GM12878 (cell line): ENCODE data around the gene MORN2.

ENCODE experiments used
- CHD4 ChIP-seq: fragments of 200-600 bp; sonication (generic); IDR thresholded peaks from 2 replicates; pipeline ENCODE4 v1.6.1; 2016; ENCODE audit warnings: mild to moderate bottlenecking
- CTCF ChIP-seq, 3 experiments: IDR thresholded peaks in 2 of 3; conservative IDR thresholded peaks in 1 of 3; 2 replicates each; pipeline ENCODE4 v1.5.1; 2011; ENCODE audit warnings: low read depth in 3 of 3, low read length in 3 of 3, mild to moderate bottlenecking in 3 of 3, control low read depth in 2 of 3, moderate library complexity in 2 of 3, inconsistent platforms in 1 of 3, mixed read lengths in 1 of 3; ENCODE audit not compliant: control insufficient read depth in 2 of 3, insufficient read depth in 1 of 3; ENCODE audit errors: extremely low read depth in 1 of 3
- FOXM1 ChIP-seq: IDR thresholded peaks from 2 replicates; pipeline ENCODE4 v1.6.1; 2012; ENCODE audit warnings: low read depth, mild to moderate bottlenecking, inconsistent platforms, low read length, moderate library complexity
- JUND ChIP-seq: IDR thresholded peaks from 2 replicates; pipeline ENCODE4 v1.6.1; 2012; ENCODE audit warnings: low read depth, mild to moderate bottlenecking, low read length, improper control_type of control experiment, moderate library complexity
- MTA2 ChIP-seq: fragments of 450-650 bp; IDR thresholded peaks from 2 replicates; pipeline ENCODE4 v1.6.1; 2016; ENCODE audit warnings: low read depth, mild to moderate bottlenecking, moderate library complexity
- POLR2AphosphoS2 ChIP-seq: IDR thresholded peaks from 2 replicates; pipeline ENCODE4 v1.6.1; 2011; ENCODE audit warnings: low read depth, mild to moderate bottlenecking, low read length, improper control_type of control experiment, moderate library complexity
- POLR2AphosphoS5 ChIP-seq: IDR thresholded peaks from 2 replicates; pipeline ENCODE4 v1.6.1; 2011; ENCODE audit warnings: mild to moderate bottlenecking, low read length, inconsistent platforms
- POU2F2 ChIP-seq: IDR thresholded peaks from 3 replicates; pipeline ENCODE4 v1.6.1; 2011; ENCODE audit warnings: low read depth, mild to moderate bottlenecking, low read length, borderline replicate concordance
- SRF ChIP-seq, 2 experiments: IDR thresholded peaks; 2 replicates each; pipeline ENCODE4 v1.6.1; 2011; ENCODE audit warnings: low read depth in 2 of 2, low read length in 2 of 2, mild to moderate bottlenecking in 1 of 2, moderate library complexity in 1 of 2
- USF2 ChIP-seq: IDR thresholded peaks from 2 replicates; pipeline ENCODE4 v1.6.1; 2011; ENCODE audit warnings: low read depth, low read length, improper control_type of control experiment, borderline replicate concordance
- ZNF274 ChIP-seq: IDR thresholded peaks from one replicate; pipeline ENCODE4 v1.8.0; 2011; ENCODE audit not compliant: insufficient read length, insufficient read depth
- TF ChIP-seq, protein P1 (sequence below): IDR thresholded peaks from 2 replicates; pipeline ENCODE4 v1.6.1; 2012; ENCODE audit warnings: low read length, inconsistent platforms

DNA sequence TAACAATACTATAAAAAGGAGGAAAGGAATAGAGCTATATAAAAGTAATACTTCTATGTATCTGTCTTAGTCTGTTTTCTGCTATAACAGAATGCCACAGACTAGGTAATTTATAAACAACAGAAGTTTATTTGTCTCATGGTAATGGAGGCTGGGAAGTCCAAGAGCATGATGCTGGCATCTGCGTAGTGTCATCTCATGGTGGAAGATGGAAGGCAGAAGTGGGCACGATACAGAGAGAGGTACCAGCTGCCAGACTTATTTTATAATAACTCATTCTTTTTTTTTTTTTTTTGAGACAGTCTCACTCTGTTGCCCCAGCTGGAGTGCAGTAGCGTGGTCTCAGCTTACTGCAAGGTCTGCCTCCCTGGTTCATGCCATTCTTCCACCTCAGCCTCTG, 4.3 kb upstream of the MORN2 start:
- TF ChIP-seq POU2F2 (no peak), JUND (no peak), MTA2 (no peak), POLR2AphosphoS2 (no peak), CTCF (IDR thresholded peaks at IDR 0.05 in 2 of 3, conservative IDR thresholded peaks at IDR 0.05 in 1 of 3; ENCODE audit: control insufficient read depth in 2 of 3, extremely low read depth in 1 of 3, insufficient read depth in 1 of 3, low read depth in 3 of 3, low read length in 3 of 3) (no peak), POLR2AphosphoS5 (no peak), CHD4 (no peak), FOXM1 (no peak), ZNF274 (no peak), USF2 (no peak), SRF (IDR thresholded peaks at IDR 0.05; ENCODE audit: low read depth in 2 of 2, low read length in 2 of 2) (no peak)
- TF ChIP-seq, protein P1, sequence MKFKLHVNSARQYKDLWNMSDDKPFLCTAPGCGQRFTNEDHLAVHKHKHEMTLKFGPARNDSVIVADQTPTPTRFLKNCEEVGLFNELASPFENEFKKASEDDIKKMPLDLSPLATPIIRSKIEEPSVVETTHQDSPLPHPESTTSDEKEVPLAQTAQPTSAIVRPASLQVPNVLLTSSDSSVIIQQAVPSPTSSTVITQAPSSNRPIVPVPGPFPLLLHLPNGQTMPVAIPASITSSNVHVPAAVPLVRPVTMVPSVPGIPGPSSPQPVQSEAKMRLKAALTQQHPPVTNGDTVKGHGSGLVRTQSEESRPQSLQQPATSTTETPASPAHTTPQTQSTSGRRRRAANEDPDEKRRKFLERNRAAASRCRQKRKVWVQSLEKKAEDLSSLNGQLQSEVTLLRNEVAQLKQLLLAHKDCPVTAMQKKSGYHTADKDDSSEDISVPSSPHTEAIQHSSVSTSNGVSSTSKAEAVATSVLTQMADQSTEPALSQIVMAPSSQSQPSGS: no peak
